Large intestine (tissue), 3 donors: ENCODE results near the gene GNG13. TPM values are rescaled to one million over a fixed set of nuclear protein-coding genes. Genes with fewer than 3 reads are reported as not detected.
"Not testable (repeated sequence)": the region's sequence is repeated elsewhere in the genome, so short reads cannot be mapped to it uniquely, and the experiment has no call there.

Experiments
- DNase-seq, 2 donors: peaks; one replicate each; pipeline versions ENCODE4 v3.0.0 to v3.0.0-alpha.2; 2013
- H3K27ac ChIP-seq: one replicate; pipeline ENCODE4 v1.5.1; 2013; ENCODE audit warnings: low read length
- H3K27me3 ChIP-seq: 2 replicates; pipeline ENCODE4 v1.6.1; 2013; ENCODE audit warnings: low read length; ENCODE audit not compliant: control insufficient read depth, insufficient read depth
- H3K36me3 ChIP-seq: 2 replicates; pipeline ENCODE4 v1.6.1; 2013; ENCODE audit warnings: low read length; ENCODE audit not compliant: control insufficient read depth, insufficient read depth
- H3K4me1 ChIP-seq: one replicate; pipeline ENCODE4 v1.6.1; 2013; ENCODE audit warnings: low read length; ENCODE audit not compliant: control insufficient read depth, insufficient read depth
- H3K4me3 ChIP-seq: one replicate; pipeline ENCODE4 v1.5.1; 2013; ENCODE audit warnings: low read length
- H3K9me3 ChIP-seq: one replicate; pipeline ENCODE4 v1.6.1; 2013; ENCODE audit warnings: mild to moderate bottlenecking, low read depth, low read length, moderate library complexity; ENCODE audit not compliant: control insufficient read depth
- WGBS: methylation state at CpG from one replicate; pipeline ENCODE4 v1.1.5; 2013; ENCODE audit warnings: low lambda C conversion rate; ENCODE audit not compliant: insufficient coverage; 5-methylcytosine and 5-hydroxymethylcytosine counted together
- polyA plus RNA-seq: library from polyadenylated mRNA; unstranded; fragments of 120-200 nt; gene quantifications from one replicate; pipeline ENCODE4 v1.2.1, GENCODE V29; 2013

GNG13 gene
- polyA plus RNA-seq, 1 donor = 0.81 TPM

DNA sequence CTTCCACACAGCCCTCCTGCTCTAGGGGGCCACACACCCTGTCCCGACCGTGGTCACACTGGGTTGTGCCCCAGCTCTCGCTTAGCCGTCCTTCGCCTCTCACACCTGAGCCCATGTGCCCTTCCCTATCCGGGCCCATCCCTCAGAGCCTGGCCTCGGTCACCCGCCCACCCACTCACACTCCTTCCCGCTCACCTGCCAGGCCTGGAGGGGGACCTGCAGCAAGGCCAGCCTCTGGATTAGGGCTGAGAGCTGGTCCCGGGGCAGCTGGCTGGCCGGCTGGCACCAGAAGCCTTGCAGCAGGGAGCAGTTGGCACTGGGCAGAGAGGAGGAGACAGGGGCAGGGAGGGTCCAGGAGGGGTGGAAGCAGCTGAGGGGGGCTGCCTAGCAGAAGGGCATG lies 22.1 kb downstream of the GNG13 start:
- Histone ChIP-seq H3K4me1 (no peaks in the 10 kb centered on the region), H3K27ac (no peak overlapping the region), H3K36me3 (no peaks in the 10 kb centered on the region), H3K9me3 (no peaks in the 10 kb centered on the region), H3K27me3 (peaks cover 8% of the 10 kb centered on the region), H3K4me3 (no peak overlapping the region)
- no peak for DNase-seq
- WGBS = no CpG with 5 or more reads among the region's 11 CpGs

DNA sequence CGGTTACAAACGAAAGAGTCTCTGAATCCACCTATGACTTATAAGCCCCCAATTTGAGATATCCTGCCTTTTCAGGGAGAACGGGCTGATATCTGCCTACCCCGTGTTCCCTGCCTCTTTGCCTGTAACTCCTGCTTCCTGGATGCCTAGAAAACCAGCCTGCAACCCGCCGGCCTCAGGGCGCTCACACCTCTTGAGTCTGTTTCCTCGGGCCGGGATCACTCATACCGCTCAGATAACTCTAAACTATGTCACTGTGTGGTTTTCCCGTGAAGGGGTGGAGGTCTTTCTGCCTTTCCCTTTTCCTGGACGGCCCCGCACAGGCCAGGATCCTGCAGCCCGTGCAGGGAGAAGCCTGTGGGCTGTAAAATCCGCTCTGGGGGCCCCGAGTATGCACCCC lies 22.7 kb downstream of the GNG13 start:
- DNase-seq = no peak
- Histone ChIP-seq H3K4me3 (no peak overlapping the region), H3K4me1 (no peaks in the 10 kb centered on the region), H3K9me3 (no peaks in the 10 kb centered on the region), H3K36me3 (no peaks in the 10 kb centered on the region), H3K27me3 (peaks cover 8% of the 10 kb centered on the region), H3K27ac (no peak overlapping the region)
- WGBS = no CpG with 5 or more reads among the region's 16 CpGs

DNA sequence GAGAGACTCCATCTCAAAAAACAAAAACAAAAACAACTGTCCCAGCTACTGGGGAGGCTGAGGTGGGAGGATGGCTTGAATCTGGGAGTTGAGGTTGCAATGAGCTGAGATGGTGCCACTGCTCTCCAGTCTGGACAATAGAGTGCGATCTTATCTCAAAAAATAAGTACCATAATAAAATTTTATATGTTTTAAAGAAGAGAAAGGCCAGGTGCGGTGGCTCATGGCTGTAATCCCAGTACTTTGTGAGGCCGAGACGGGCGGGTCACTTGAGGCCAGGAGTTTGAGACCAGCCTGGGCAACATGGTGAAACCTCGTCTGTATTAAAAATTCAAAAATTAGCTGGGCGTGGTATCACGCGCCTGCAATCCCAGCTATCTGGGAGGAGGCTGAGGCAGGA lies 23.7 kb downstream of the GNG13 start:
- Histone ChIP-seq H3K27me3 (peaks cover 4% of the 10 kb centered on the region), H3K36me3 (no peaks in the 10 kb centered on the region), H3K9me3 (no peaks in the 10 kb centered on the region), H3K4me1 (no peaks in the 10 kb centered on the region), H3K4me3 (no peak overlapping the region), H3K27ac (no peak overlapping the region)
- no peak for DNase-seq
- no CpG with 5 or more reads among the region's 9 CpGs for WGBS

DNA sequence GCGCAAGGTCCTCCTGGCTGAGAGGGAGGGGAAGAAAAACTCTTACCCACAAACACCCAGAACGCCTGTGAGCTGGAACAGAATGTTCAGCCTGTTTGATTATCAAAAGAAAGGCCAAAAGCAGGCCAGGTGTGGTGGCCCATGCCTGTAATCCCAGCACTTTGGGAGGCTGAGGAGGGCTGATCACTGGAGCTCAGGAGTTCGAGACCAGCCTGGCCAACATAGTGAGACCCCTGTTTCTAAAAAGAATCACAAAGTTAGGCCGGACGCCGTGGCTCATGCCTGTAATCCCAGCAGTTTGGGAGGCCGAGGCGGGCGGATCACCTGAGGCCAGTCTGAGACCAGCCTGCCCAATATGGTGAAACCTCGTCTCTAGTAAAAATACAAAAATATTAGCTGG lies 24.2 kb downstream of the GNG13 start:
- DNase-seq, H3K27ac ChIP-seq, H3K9me3 ChIP-seq, H3K4me3 ChIP-seq, H3K36me3 ChIP-seq, H3K27me3 ChIP-seq, H3K4me1 ChIP-seq: not testable (repeated sequence)
- WGBS = no CpG with 5 or more reads among the region's 10 CpGs

DNA sequence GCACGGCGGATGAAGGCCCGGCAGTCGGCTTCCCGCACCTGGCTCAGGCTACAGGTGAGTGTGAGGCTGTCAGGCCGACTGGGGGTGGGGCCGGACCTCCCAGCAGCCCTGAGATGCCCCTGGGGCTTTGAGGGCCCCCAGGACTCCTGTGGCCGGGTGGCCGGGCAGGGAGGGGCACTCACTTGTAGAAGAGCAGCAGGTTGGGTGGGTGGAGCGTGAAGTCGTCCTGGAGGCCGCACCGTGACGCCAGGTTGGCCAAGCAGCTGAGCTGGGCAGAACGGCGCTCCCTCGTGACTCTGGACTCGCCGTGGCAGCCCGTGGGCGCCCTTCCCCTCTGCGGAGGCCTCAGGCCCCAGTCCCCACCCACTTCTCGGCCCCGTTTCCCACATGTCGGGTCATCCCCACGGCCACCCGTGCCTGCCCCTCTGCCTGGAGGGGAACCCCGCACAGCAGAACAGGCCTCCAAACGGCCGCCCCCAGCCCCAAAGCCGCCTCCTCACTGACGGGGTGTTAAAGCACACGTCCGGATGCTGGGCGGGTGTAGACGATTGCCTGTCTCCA lies 25.2 kb downstream of the GNG13 start:
- no CpG with 5 or more reads among the region's 36 CpGs for WGBS
- no peaks in the 10 kb centered on the region for H3K9me3 ChIP-seq
- H3K36me3 ChIP-seq = no peaks in the 10 kb centered on the region
- peaks cover 4% of the 10 kb centered on the region for H3K27me3 ChIP-seq
- no peak overlapping the region for H3K4me3 ChIP-seq
- no peak for DNase-seq
- H3K27ac ChIP-seq = no peak overlapping the region
- H3K4me1 ChIP-seq = no peaks in the 10 kb centered on the region

DNA sequence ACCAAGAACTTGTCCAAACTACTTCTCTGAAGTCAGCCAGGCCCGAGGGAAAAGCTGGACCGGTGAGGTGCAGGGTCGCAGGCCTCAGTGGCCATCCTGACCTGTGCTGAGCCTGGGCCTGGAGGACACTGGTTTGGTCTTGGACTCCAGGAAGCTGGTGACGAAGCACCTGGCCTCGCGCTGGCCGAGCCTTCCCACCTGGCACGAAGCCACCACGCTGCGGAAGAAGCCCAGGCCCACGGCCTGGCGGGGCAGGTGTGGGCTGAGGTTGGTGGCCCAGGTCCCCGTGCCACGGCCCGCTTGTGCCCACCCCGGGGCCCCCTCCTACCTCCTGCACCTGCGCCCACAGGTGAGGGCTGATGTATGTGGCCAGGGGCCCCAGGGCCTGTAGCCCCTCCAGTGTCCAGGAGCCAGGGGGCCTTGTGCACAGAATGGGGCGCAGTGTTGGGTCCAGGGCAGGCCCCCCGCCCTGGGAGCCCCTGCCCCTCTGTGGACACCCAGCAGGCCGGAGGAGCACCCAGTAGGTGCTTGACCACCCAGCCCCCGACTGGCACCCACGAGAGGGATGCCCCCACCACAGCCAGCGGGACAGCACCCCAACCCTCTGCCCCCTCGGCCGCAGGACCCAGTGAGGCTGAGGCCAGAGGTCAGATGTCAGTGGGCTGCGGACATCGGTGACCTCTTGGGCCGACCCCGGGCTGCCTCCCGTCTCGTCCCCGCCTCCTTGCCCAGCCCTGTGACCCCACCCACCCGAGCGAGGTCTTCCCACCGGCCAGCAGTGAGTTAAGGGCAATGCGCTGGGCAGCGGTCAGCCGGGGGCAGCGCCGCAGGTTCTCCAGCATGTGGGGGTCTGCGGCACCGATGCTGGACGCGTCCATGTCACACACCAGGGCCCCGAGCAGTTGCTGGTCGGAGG lies 26.2 kb downstream of the GNG13 start:
- Histone ChIP-seq H3K4me1 (no peaks in the 10 kb centered on the region), H3K4me3 (no peak overlapping the region), H3K27me3 (peaks cover 4% of the 10 kb centered on the region), H3K9me3 (no peaks in the 10 kb centered on the region), H3K36me3 (no peaks in the 10 kb centered on the region), H3K27ac (no peak overlapping the region)
- no CpG with 5 or more reads among the region's 46 CpGs for WGBS
- no peak for DNase-seq

DNA sequence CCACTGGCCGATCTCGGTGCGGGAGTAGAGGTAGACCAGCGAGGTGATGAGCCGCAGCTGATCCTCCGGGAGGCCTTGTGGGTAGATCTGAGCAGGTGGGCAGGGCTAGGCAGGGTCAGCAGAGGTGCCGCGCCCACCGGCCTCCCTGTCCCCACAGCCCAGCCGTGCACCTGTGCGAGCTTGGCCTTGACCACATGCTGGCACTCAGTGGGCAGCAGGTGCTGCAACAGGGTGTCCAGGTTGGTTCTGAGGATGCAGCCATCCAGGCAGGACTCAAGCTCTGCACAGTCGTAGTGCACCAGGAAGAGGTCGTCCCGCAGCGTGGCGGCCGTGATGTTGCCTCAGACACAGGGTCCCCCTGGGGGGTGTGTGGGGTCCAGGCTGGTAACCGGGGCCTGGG lies 27.6 kb downstream of the GNG13 start:
- no peak for DNase-seq
- H3K27me3 ChIP-seq = no peaks in the 10 kb centered on the region
- no CpG with 5 or more reads among the region's 18 CpGs for WGBS
- no peaks in the 10 kb centered on the region for H3K36me3 ChIP-seq
- no peak overlapping the region for H3K4me3 ChIP-seq
- H3K4me1 ChIP-seq = no peaks in the 10 kb centered on the region
- no peaks in the 10 kb centered on the region for H3K9me3 ChIP-seq
- H3K27ac ChIP-seq = no peak overlapping the region

DNA sequence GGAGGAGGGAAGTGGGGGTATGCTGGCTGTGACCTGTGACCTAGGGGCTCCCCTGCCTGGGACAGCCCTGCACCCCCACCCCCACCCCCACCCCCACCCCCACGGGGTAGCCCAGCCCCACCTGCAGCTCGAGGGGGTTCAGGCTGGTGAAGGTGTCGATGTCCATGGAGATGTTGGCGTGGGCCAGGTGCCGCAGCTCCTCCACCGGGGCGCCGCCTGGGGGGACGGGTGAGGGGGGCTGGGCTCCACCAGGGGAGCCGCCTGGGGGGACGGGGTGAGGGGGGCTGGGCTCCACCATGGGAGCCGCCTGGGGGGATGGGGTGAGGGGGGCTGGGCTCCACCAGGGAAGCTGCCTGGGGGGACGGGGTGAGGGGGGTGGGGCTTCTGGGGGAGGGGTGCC lies 30.1 kb downstream of the GNG13 start:
- Histone ChIP-seq H3K4me3 (no peak overlapping the region), H3K9me3 (no peaks in the 10 kb centered on the region), H3K4me1 (no peaks in the 10 kb centered on the region), H3K27me3 (no peaks in the 10 kb centered on the region), H3K27ac (no peak overlapping the region), H3K36me3 (no peaks in the 10 kb centered on the region)
- no peak for DNase-seq
- no CpG with 5 or more reads among the region's 13 CpGs for WGBS

DNA sequence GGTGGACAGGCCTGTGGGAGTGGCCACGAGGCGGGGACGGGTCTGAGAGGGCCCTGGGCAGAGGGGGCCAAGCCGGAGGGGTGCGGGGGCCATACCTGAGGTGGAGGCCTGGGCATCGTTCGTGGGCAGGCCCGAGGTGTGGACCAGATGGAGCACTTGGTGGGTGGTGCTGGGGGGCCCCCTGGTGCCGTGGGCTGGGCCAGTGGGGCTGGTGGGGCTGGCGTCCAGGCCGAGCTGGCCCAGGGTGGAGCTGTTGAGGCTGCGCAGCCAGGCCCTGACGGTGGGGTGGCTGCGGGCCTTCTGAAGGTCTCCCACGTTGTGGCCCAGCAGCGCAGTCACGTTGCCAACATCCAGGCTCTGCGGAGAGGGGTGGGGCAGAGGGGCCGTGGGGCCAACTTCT lies 30.6 kb downstream of the GNG13 start:
- no peaks in the 10 kb centered on the region for H3K27me3 ChIP-seq
- no peaks in the 10 kb centered on the region for H3K9me3 ChIP-seq
- H3K4me1 ChIP-seq = no peaks in the 10 kb centered on the region
- H3K27ac ChIP-seq = no peak overlapping the region
- no peak overlapping the region for H3K4me3 ChIP-seq
- WGBS = no CpG with 5 or more reads among the region's 19 CpGs
- H3K36me3 ChIP-seq = no peaks in the 10 kb centered on the region
- DNase-seq = no peak

DNA sequence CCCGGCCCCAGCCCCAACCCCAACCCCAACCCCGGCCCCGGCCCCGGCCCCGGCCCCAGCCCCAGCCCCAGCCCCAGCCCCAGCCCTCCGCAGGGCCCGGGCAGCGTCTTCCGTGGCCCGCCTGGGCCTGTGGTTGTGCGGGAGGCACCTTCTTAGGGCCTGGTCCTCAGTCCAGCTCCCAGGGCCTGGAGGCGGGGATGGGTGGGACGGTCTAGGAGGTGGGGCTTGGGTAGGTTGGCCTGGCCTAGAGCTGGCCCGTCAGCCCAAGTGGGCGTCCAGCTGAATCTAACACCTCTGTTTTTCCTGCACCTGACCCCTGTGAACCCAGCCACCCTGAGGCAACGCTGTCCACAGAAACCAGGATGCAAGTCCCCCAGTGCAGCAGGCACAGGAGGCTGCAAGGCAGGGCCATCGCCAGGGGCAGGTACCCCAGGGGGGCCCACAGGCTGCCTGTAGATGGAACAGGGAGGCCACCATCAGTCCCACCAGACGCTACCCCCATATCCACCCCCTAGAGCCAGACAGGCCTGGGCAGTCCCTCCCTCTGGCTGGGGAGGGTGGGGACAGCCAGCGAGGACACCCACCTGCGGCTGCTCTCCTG lies 31.2 kb downstream of the GNG13 start:
- Histone ChIP-seq H3K27ac (no peak overlapping the region), H3K9me3 (no peaks in the 10 kb centered on the region), H3K36me3 (no peaks in the 10 kb centered on the region), H3K4me1 (no peaks in the 10 kb centered on the region), H3K27me3 (no peaks in the 10 kb centered on the region), H3K4me3 (no peak overlapping the region)
- WGBS = no CpG with 5 or more reads among the region's 20 CpGs
- DNase-seq = no peak
